Gastroesophageal sphincter (tissue), 4 donors: ENCODE data around the gene USP6NL. TPM values are rescaled to one million over a fixed set of nuclear protein-coding genes. Genes with fewer than 3 reads are reported as not detected.
A peak's percentile ranks its signal among the peaks of the same experiment; 100 is the strongest.

Source experiments
- ATAC-seq: fragments of 150-250 bp; one replicate; pipeline ENCODE4 v1.9.1; 2016; ENCODE audit warnings: mild to moderate bottlenecking, moderate library complexity
- H3K27ac ChIP-seq, 4 donors: fragments of 200-600 bp; sonication (generic) in 3 of 4; 1 replicate in 3 of 4; 2 replicates in 1 of 4; pipeline ENCODE4 v1.5.1; 2016 to 2019
- H3K27me3 ChIP-seq: fragments of 200-600 bp; sonication (generic); one replicate; pipeline ENCODE4 v1.5.1; 2019
- H3K36me3 ChIP-seq, 2 donors: fragments of 200-600 bp; sonication (generic); one replicate each; pipeline ENCODE4 v1.5.1; 2019; ENCODE audit warnings: control low read depth in 1 of 2
- H3K4me1 ChIP-seq, 3 donors: fragments of 200-600 bp; sonication (generic); 1 replicate in 2 of 3; 2 replicates in 1 of 3; pipeline ENCODE4 v1.5.1; 2016 to 2019; ENCODE audit warnings: control low read depth in 2 of 3
- H3K4me3 ChIP-seq, 2 donors: fragments of 200-600 bp; sonication (generic); one replicate each; pipeline ENCODE4 v1.5.1; 2019; ENCODE audit warnings: mild to moderate bottlenecking in 1 of 2, moderate library complexity in 1 of 2
- H3K9me3 ChIP-seq, 3 donors: fragments of 200-600 bp; sonication (generic); one replicate each; pipeline ENCODE4 v1.5.1; 2017 to 2019; ENCODE audit warnings: control low read depth in 2 of 3
- EP300 ChIP-seq: sonication (generic); formaldehyde crosslinking; IDR thresholded peaks from one replicate; pipeline ENCODE4 v1.6.1; 2017; ENCODE audit warnings: antibody characterized with exemption, mild to moderate bottlenecking
- POLR2A ChIP-seq, 2 donors: fragments of 450-650 bp; IDR thresholded peaks; one replicate each; pipeline ENCODE4 v1.6.1; 2017; ENCODE audit warnings: antibody characterized with exemption in 2 of 2, mild to moderate bottlenecking in 2 of 2, moderate library complexity in 1 of 2
- POLR2AphosphoS5 ChIP-seq: sonication (generic); formaldehyde crosslinking; IDR thresholded peaks from one replicate; pipeline ENCODE4 v1.6.1; 2017; ENCODE audit warnings: antibody characterized with exemption
- WGBS, 2 donors: methylation state at CpG; one replicate each; pipeline ENCODE4 v1.1.5; 2018; ENCODE audit warnings: low coverage in 1 of 2; 5-methylcytosine and 5-hydroxymethylcytosine counted together
- total RNA-seq, 4 donors: library from RNA; depleted of rRNA; stranded (reverse); fragments of >200 nt; gene quantifications; one replicate each; pipeline ENCODE4 v1.1.0, GENCODE V29; 2016
- TF ChIP-seq, protein P1 (sequence below), 4 experiments: fragments of 200-600 bp in 2 of 4; fragments of 450-650 bp in 2 of 4; sonication (generic) in 1 of 4; IDR thresholded peaks; one replicate each; pipeline ENCODE4 v1.5.1; 2017 to 2019; ENCODE audit warnings: antibody characterized with exemption in 4 of 4, mild to moderate bottlenecking in 2 of 4, moderate library complexity in 2 of 4

USP6NL gene
- total RNA-seq, 4 donors from 2014 or later = 9.0 to 14.7 (median 12.5) TPM

DNA sequence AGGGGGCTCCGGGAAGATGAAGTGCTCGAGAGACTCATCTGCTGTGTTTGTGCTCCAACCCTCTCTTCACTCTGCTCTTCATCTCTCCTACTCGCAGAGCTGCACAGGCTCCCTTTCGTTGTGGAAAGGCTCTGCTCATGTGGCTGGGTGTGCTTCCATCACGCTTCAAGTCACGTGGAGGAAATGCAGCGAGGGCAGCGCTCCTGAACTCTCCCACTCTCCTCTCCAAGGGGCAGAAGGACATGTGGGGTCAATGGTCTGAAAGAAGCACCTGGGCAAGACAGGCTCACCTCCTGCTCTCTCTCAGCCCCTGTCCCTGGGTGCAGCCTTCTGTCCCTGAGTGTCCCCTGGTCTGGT is 72.6 kb downstream of the USP6NL start:
- ATAC-seq = no peak
- no peaks in the 10 kb centered on the region for H3K4me1 ChIP-seq
- whole genome bisulfite sequencing, 2 donors = 91 to 100% methylated on average over 4 of the region's 8 CpGs
- H3K27me3 ChIP-seq = no peaks in the 10 kb centered on the region
- no peaks in the 10 kb centered on the region for H3K9me3 ChIP-seq
- no peaks in the 10 kb centered on the region for H3K36me3 ChIP-seq
- H3K27ac ChIP-seq = no peak overlapping the region
- TF ChIP-seq EP300 (no peak), POLR2A (IDR thresholded peaks at IDR 0.05) (no peak), POLR2AphosphoS5 (no peak)
- TF ChIP-seq, protein P1, sequence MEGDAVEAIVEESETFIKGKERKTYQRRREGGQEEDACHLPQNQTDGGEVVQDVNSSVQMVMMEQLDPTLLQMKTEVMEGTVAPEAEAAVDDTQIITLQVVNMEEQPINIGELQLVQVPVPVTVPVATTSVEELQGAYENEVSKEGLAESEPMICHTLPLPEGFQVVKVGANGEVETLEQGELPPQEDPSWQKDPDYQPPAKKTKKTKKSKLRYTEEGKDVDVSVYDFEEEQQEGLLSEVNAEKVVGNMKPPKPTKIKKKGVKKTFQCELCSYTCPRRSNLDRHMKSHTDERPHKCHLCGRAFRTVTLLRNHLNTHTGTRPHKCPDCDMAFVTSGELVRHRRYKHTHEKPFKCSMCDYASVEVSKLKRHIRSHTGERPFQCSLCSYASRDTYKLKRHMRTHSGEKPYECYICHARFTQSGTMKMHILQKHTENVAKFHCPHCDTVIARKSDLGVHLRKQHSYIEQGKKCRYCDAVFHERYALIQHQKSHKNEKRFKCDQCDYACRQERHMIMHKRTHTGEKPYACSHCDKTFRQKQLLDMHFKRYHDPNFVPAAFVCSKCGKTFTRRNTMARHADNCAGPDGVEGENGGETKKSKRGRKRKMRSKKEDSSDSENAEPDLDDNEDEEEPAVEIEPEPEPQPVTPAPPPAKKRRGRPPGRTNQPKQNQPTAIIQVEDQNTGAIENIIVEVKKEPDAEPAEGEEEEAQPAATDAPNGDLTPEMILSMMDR (IDR thresholded peaks at IDR 0.05) = no peak
- no peak overlapping the region for H3K4me3 ChIP-seq

DNA sequence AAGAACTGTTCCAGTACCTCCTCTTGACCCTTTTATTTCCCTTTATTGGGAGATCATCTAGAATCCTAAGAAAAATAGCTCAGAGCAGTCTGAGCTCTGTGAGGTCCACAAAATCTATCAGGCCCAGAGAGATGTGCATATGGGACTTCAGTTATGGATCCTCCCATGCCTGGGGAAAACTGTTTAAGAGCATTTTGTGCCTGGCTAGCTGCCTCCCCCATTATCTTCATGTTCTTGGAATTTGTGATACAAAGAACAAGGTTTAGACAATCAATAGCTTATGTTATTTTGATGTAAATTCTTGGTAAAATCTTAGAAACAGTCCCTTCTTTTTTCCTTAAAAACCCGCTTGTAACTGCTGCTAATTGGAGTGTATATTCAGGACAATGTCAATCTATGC is 75.2 kb downstream of the USP6NL start:
- ATAC-seq = no peak
- H3K4me1 ChIP-seq = no peaks in the 10 kb centered on the region
- TF ChIP-seq POLR2A (IDR thresholded peaks at IDR 0.05) = no peak
- TF ChIP-seq, protein P1 (IDR thresholded peaks at IDR 0.05) = no peak
- no peak for TF ChIP-seq EP300
- TF ChIP-seq POLR2AphosphoS5 = no peak
- no peaks in the 10 kb centered on the region for H3K9me3 ChIP-seq
- H3K27ac ChIP-seq = no peak overlapping the region
- H3K4me3 ChIP-seq = no peak overlapping the region
- H3K27me3 ChIP-seq = no peaks in the 10 kb centered on the region
- 96 to 100% methylated on average over 1 of the region's 1 CpG for WGBS, 2 donors
- H3K36me3 ChIP-seq = no peaks in the 10 kb centered on the region

DNA sequence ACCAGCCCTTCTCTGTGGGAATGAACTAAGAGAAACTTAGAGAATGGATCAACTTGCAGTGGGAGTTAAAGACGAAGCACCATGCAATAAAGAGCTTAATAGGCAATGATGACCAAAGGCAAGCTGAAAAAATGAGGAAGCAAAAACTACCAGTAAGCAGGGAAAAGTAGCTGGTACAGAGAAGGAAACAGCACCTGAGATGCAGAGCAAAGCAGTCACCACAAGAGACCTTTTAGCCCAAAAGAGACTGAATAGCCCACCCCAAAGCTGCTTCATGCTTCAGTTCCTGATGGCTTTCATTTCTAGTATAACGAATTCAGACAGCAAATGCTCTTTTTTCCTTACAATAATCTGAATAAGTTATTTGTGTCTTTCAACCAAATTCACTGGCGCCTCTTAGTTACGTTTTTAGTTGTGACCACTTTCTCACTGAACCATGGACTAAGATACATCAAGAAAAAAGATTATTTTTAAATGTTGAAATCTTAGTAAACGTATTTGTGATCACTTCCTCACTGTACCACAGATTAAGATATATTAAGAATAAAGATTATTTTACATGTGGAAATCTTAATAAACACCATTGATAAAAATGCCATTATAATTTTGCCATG is 76.0 kb downstream of the USP6NL start:
- Histone ChIP-seq H3K4me1 (no peaks in the 10 kb centered on the region), H3K4me3 (no peak overlapping the region), H3K9me3 (no peaks in the 10 kb centered on the region), H3K36me3 (no peaks in the 10 kb centered on the region), H3K27ac (no peak overlapping the region), H3K27me3 (no peaks in the 10 kb centered on the region)
- WGBS, 2 donors = 88 to 91% methylated on average over 5 of the region's 5 CpGs
- ATAC-seq = no peak
- TF ChIP-seq, protein P1 (IDR thresholded peaks at IDR 0.05) = no peak
- TF ChIP-seq POLR2A (IDR thresholded peaks at IDR 0.05) (no peak), EP300 (no peak), POLR2AphosphoS5 (no peak)

DNA sequence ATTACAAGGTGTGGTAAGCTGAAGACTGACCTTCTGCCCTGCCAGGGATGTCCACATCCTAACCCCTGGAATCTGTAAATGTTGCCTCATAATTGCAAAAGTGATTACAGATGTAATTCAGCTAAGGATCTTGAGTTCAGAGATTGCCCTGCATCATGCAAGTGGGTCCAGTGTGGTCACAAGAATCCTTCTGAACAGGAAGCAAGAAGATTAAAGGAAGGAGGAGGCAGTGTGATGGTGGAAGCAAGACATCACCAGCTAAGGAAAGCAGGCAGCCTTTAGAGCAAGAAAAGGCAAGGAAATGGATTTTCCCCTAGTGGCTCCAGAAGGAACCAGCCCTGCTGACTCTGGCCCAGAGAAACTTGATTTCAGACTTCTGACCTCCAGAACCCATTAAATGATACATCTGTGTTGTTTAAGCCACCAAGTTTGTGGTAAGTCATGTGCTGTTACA is 78.1 kb downstream of the USP6NL start:
- Histone ChIP-seq H3K4me3 (no peak overlapping the region), H3K4me1 (peaks cover 0 to 9% (median 0%) of the 10 kb centered on the region in 3 donors), H3K27ac (no peak overlapping the region), H3K9me3 (no peaks in the 10 kb centered on the region), H3K36me3 (no peaks in the 10 kb centered on the region), H3K27me3 (no peaks in the 10 kb centered on the region)
- peak; percentile 65 for ATAC-seq
- TF ChIP-seq EP300 = no peak
- TF ChIP-seq, protein P1 (IDR thresholded peaks at IDR 0.05) = peak in 2 of 4 experiments; percentile 12 to 24

DNA sequence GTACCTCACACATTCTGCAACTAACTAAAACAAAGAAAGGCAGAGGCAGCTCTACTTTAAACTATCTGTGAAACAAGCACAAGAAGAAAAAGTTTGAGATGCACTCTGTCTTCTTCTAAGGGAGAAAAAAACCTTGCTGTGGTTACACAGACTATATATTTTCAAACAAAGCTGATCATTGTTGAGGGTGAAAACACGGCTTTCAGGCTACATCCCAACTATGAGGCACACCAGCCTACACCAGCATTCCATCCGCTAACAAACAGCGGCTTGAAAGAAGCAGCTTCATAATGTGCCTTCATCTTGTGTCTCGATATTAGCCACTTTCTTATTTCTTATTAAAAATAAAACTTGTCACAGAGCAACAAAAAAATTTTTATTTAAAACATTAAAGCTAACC is 79.1 kb downstream of the USP6NL start:
- Histone ChIP-seq H3K27ac (peak overlapping the region in 2 of 4 donors; percentile 35 to 44), H3K27me3 (no peaks in the 10 kb centered on the region), H3K36me3 (no peaks in the 10 kb centered on the region), H3K4me1 (peaks cover 0 to 14% (median 0%) of the 10 kb centered on the region in 3 donors), H3K9me3 (no peaks in the 10 kb centered on the region), H3K4me3 (peak overlapping the region in 1 of 2 donors; percentile 9)
- WGBS, 2 donors = 50 to 59% methylated on average over 4 of the region's 4 CpGs
- TF ChIP-seq POLR2AphosphoS5 (no peak), EP300 (no peak), POLR2A (IDR thresholded peaks at IDR 0.05) (no peak)
- TF ChIP-seq, protein P1 (IDR thresholded peaks at IDR 0.05) = no peak
- ATAC-seq = no peak
